ENCODE results near the gene RAB31. TPM values are rescaled to one million over a fixed set of nuclear protein-coding genes. Genes with fewer than 3 reads are reported as not detected.
A peak's percentile ranks its signal among the peaks of the same experiment; 100 is the strongest.

Gene RAB31
- total and polyA plus RNA-seq, 2 experiments from 2014 or later: 8.7 to 27.7 TPM

- TF ChIP-seq CTCF (IDR thresholded peaks at IDR 0.05; ENCODE audit: low read depth, low read length): no peak
- Histone ChIP-seq H3K27ac (no peak overlapping the region), H3K4me1 (ENCODE audit: low read depth) (peaks cover 7% of the 10 kb centered on the region)
These were observed 32.0 kb downstream of the RAB31 start for GRCh38 chr18:9740071-9740470.

DNA sequence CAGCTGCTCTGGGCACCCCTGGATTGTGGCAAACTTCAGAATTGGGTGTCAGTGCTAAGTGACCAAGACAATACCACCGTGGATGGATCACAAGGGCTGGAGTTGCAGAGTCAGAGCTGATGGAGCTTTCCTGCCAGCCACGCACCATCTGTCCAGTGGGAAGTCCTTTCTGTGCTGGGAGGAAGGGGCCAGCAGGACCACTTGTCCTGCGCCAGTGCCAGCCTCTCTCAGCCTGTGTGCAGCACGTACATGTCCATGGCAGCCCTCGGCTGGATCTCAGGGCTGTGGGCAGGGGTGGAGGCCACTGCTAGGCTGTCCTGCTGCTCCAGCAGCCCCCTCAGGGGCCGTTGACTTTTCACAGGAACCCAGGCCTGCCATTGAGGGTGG, 33.3 kb downstream of the RAB31 start:
- no peaks in the 10 kb centered on the region for H3K9me3 ChIP-seq (ENCODE audit: low read depth)
- H3K27ac ChIP-seq: no peak overlapping the region
- TF ChIP-seq CTCF (IDR thresholded peaks at IDR 0.05; ENCODE audit: low read depth, low read length): no peak
- H3K4me1 ChIP-seq (ENCODE audit: low read depth): peaks cover 7% of the 10 kb centered on the region
- no peaks in the 10 kb centered on the region for H3K27me3 ChIP-seq
- H3K4me3 ChIP-seq: no peak overlapping the region
- DNase-seq (ENCODE audit: low read depth in 1 of 2, low spot score in 1 of 2): no peak
- no peaks in the 10 kb centered on the region for H3K36me3 ChIP-seq

More at GRCh38 chr18:9740071-9740470, 32.0 kb downstream of the RAB31 start:
- no peaks in the 10 kb centered on the region for H3K27me3 ChIP-seq
- H3K9me3 ChIP-seq (ENCODE audit: low read depth): no peaks in the 10 kb centered on the region
- no peak for DNase-seq (ENCODE audit: low read depth in 1 of 2, low spot score in 1 of 2)
- no peak overlapping the region for H3K4me3 ChIP-seq
- H3K36me3 ChIP-seq: no peaks in the 10 kb centered on the region

DNA sequence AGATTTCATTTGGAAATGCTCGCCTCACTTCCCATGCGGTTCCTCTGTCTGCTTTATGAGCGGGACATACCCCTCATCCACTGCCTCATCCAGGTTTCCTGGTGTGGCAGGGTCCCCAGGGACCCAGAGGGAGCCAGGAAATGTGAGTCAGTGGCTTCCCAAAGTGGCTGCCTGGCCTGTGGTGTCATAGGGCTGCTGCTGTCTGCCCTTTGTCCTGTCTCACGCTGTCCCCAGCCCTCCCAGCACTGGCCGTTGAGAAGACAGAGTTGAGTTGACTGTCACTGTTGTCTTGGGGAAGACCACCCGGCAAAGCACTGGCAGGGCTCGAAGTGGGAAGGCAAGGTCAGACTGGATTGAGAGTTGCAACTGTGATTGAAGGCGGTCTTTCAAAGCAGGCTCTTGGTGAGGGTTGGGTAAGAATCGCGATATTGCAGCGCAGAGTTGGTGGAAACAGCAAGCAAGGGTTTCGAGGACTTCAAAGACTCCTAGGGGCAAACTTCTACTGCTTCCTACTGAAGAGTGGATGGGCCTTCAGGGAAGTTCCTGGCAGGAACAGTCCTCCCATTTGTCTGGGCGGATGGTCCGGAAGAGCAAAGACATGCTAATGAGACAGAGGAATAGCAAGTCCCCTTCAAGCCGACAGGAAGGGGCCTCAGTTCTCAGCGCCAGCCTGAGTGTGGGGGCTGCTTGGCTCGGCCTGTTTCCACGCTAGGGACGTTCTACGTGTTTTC, 33.9 kb downstream of the RAB31 start:
- no peak for TF ChIP-seq CTCF (IDR thresholded peaks at IDR 0.05; ENCODE audit: low read depth, low read length)
- Histone ChIP-seq H3K4me1 (ENCODE audit: low read depth) (peaks cover 7% of the 10 kb centered on the region), H3K9me3 (ENCODE audit: low read depth) (no peaks in the 10 kb centered on the region), H3K27ac (no peak overlapping the region), H3K27me3 (no peaks in the 10 kb centered on the region), H3K36me3 (no peaks in the 10 kb centered on the region), H3K4me3 (no peak overlapping the region)
- DNase-seq (ENCODE audit: low read depth in 1 of 2, low spot score in 1 of 2): peak; percentile 19 to 46

- Histone ChIP-seq H3K36me3 (no peaks in the 10 kb centered on the region), H3K27me3 (no peaks in the 10 kb centered on the region), H3K4me3 (no peak overlapping the region), H3K4me1 (ENCODE audit: low read depth) (peaks cover 7% of the 10 kb centered on the region), H3K27ac (no peak overlapping the region), H3K9me3 (ENCODE audit: low read depth) (no peaks in the 10 kb centered on the region)
- TF ChIP-seq CTCF (IDR thresholded peaks at IDR 0.05; ENCODE audit: low read depth, low read length): no peak
- DNase-seq (ENCODE audit: low read depth in 1 of 2, low spot score in 1 of 2): peak in 1 of 2 donors; percentile 52
These were observed 34.5 kb downstream of the RAB31 start for GRCh38 chr18:9742524-9743131.

GRCh38 chr18:9743200-9744016, 35.3 kb downstream of the RAB31 start:
- H3K9me3 ChIP-seq (ENCODE audit: low read depth): no peaks in the 10 kb centered on the region
- H3K4me1 ChIP-seq (ENCODE audit: low read depth): peaks cover 7% of the 10 kb centered on the region
- no peaks in the 10 kb centered on the region for H3K27me3 ChIP-seq
- no peak overlapping the region for H3K4me3 ChIP-seq
- peak in 1 of 2 donors; percentile 86 for DNase-seq (ENCODE audit: low read depth in 1 of 2, low spot score in 1 of 2)
- no peak overlapping the region for H3K27ac ChIP-seq
- H3K36me3 ChIP-seq: no peaks in the 10 kb centered on the region
- no peak for TF ChIP-seq CTCF (IDR thresholded peaks at IDR 0.05; ENCODE audit: low read depth, low read length)
